Suprapubic skin (tissue), 4 donors: ENCODE measurements around the gene NANOGP8.

Source experiments
- POLR2A ChIP-seq, 2 donors: fragments of 450-650 bp; IDR thresholded peaks; one replicate each; pipeline ENCODE4 v1.6.1; 2017; ENCODE audit warnings: antibody characterized with exemption in 2 of 2, mild to moderate bottlenecking in 2 of 2, moderate library complexity in 2 of 2
- POLR2AphosphoS5 ChIP-seq, 3 donors: sonication (generic); formaldehyde crosslinking; IDR thresholded peaks; one replicate each; pipeline ENCODE4 v1.6.1; 2017; ENCODE audit warnings: antibody characterized with exemption in 3 of 3
- TF ChIP-seq, protein P1 (sequence below), 2 donors: fragments of 200-600 bp in 1 of 2; fragments of 450-650 bp in 1 of 2; sonication (generic) in 1 of 2; IDR thresholded peaks; one replicate each; pipeline ENCODE4 v1.5.1; 2016 to 2019; ENCODE audit warnings: antibody characterized with exemption in 2 of 2, mild to moderate bottlenecking in 1 of 2, moderate library complexity in 1 of 2

DNA sequence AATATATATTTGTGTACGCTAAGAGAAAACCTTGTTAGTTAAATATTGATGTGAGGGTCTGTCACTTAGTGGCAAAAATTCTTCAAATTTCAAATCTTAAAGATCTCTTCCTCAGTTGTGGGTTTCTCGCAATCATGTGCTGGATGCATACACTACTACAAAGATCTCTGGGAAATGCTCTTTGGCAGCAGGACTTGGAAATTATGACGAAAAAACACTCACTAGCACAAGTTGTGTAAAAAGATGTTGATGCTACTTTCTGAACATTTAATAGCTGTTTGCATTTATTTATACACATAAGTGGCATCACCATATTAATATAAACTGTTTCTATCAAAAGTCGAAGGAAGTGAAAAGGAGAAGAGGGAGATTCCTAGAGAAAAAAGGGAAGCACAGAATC, 10.8 kb upstream of the NANOGP8 start:
- TF ChIP-seq, protein P1, sequence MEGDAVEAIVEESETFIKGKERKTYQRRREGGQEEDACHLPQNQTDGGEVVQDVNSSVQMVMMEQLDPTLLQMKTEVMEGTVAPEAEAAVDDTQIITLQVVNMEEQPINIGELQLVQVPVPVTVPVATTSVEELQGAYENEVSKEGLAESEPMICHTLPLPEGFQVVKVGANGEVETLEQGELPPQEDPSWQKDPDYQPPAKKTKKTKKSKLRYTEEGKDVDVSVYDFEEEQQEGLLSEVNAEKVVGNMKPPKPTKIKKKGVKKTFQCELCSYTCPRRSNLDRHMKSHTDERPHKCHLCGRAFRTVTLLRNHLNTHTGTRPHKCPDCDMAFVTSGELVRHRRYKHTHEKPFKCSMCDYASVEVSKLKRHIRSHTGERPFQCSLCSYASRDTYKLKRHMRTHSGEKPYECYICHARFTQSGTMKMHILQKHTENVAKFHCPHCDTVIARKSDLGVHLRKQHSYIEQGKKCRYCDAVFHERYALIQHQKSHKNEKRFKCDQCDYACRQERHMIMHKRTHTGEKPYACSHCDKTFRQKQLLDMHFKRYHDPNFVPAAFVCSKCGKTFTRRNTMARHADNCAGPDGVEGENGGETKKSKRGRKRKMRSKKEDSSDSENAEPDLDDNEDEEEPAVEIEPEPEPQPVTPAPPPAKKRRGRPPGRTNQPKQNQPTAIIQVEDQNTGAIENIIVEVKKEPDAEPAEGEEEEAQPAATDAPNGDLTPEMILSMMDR (IDR thresholded peaks at IDR 0.05): no peak
- TF ChIP-seq POLR2AphosphoS5 (IDR thresholded peaks at IDR 0.05) (no peak), POLR2A (IDR thresholded peaks at IDR 0.05) (no peak)
